Measurements from ENCODE around the gene TEAD4.

GRCh38 chr12:2924019-2924418 is 35.2 kb upstream of the TEAD4 start:
- TF ChIP-seq CTCF (IDR thresholded peaks at IDR 0.05 in 2 of 3, conservative IDR thresholded peaks at IDR 0.05 in 1 of 3; ENCODE audit: borderline replicate concordance in 1 of 3, insufficient read depth in 1 of 3, low read depth in 2 of 3, low read length in 2 of 3) (no peak), MAX (IDR thresholded peaks at IDR 0.05) (no peak), EZH2 (IDR thresholded peaks at IDR 0.05) (no peak), POLR2A (IDR thresholded peaks at IDR 0.05; ENCODE audit: borderline replicate concordance, extremely low read depth, insufficient read depth, insufficient read length) (no peak)
- TF ChIP-seq, protein P1, sequence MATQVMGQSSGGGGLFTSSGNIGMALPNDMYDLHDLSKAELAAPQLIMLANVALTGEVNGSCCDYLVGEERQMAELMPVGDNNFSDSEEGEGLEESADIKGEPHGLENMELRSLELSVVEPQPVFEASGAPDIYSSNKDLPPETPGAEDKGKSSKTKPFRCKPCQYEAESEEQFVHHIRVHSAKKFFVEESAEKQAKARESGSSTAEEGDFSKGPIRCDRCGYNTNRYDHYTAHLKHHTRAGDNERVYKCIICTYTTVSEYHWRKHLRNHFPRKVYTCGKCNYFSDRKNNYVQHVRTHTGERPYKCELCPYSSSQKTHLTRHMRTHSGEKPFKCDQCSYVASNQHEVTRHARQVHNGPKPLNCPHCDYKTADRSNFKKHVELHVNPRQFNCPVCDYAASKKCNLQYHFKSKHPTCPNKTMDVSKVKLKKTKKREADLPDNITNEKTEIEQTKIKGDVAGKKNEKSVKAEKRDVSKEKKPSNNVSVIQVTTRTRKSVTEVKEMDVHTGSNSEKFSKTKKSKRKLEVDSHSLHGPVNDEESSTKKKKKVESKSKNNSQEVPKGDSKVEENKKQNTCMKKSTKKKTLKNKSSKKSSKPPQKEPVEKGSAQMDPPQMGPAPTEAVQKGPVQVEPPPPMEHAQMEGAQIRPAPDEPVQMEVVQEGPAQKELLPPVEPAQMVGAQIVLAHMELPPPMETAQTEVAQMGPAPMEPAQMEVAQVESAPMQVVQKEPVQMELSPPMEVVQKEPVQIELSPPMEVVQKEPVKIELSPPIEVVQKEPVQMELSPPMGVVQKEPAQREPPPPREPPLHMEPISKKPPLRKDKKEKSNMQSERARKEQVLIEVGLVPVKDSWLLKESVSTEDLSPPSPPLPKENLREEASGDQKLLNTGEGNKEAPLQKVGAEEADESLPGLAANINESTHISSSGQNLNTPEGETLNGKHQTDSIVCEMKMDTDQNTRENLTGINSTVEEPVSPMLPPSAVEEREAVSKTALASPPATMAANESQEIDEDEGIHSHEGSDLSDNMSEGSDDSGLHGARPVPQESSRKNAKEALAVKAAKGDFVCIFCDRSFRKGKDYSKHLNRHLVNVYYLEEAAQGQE (IDR thresholded peaks at IDR 0.05; ENCODE audit: low read depth): no peak
